ENCODE data around the gene SRD5A3. TPM values are rescaled to one million over a fixed set of nuclear protein-coding genes. Genes with fewer than 3 reads are reported as not detected.

The SRD5A3 gene
- total and polyA plus RNA-seq, 8 donors, result 12.1 to 31.3 (median 15.7) TPM

DNA sequence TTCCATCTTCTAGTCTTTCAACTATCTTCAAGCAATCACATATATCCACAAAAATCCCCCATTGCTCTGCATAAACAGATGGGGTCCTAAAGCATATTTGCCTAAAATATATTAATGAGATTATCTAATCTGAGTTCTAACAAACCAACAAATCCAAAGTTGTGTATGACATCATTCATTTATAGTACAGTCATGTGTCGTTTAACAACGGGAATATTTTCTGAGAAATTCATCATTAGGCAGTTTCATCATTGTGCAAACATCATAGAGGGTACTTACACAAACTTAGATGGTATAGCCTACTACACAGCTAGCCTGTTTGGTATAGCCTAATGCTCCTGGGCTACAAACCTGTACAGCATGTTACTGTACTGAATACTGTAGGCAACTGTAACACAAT, 38.0 kb upstream of the SRD5A3 start:
- Histone ChIP-seq H3K4me3 (no peak overlapping the region), H3K27me3 (no peaks in the 10 kb centered on the region), H3K36me3 (no peaks in the 10 kb centered on the region), H3K9me3 (no peaks in the 10 kb centered on the region), H3K4me1 (peaks cover 10 to 11% of the 10 kb centered on the region in 2 donors), H3K27ac (no peak overlapping the region)
- TF ChIP-seq CTCF (IDR thresholded peaks at IDR 0.05), result no peak
- ATAC-seq (no peak), DNase-seq (no peak)
- intact Hi-C loops (cut with DNase I), result no loop called here

GRCh38 chr4:55311792-55312488, 34.1 kb upstream of the SRD5A3 start:
- no peak for TF ChIP-seq CTCF (IDR thresholded peaks at IDR 0.05)
- peak in 1 of 4 donors; percentile 40 for DNase-seq
- Histone ChIP-seq H3K27ac (no peak overlapping the region), H3K4me3 (no peak overlapping the region), H3K36me3 (no peaks in the 10 kb centered on the region), H3K27me3 (no peaks in the 10 kb centered on the region), H3K4me1 (no peaks in the 10 kb centered on the region), H3K9me3 (no peaks in the 10 kb centered on the region)
- intact Hi-C loops (cut with DNase I), result no loop called here
- peak; percentile 64 for ATAC-seq

DNA sequence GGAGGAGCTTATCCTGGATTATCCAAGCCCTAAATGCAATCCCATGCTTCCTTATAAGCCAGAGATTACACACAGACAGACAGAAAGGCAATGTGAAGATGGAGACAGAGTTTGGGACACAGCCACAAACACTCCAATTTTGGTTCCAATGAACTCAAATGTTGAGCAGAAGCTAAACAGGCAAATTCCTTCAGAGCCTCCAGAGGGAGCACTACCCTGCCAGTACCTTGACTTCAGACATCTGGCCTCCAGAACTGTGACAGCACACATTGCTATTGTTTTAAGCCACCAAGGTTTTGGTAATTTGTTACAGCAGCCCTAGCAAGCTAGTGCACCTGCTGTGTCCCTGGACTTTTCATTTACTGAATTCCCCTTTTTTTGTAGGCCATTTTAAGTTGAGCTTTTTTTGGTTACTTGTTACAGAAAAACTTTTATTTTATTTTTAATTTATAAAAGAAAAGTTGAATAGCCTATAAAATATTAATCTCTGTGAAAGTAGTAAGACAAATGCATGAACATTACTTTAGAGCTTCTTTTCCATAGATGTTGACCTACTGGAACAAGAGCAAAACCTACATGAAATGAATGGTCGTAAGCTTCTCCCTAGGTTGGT, 33.4 kb upstream of the SRD5A3 start:
- peak in 1 of 4 donors; percentile 21 for DNase-seq
- H3K27ac ChIP-seq, result no peak overlapping the region
- no peaks in the 10 kb centered on the region for H3K27me3 ChIP-seq
- H3K4me3 ChIP-seq, result no peak overlapping the region
- peak; percentile 84 for ATAC-seq
- H3K9me3 ChIP-seq, result no peaks in the 10 kb centered on the region
- TF ChIP-seq CTCF (IDR thresholded peaks at IDR 0.05), result peak; percentile 48 to 55
- intact Hi-C loops (cut with DNase I), result no loop called here
- H3K36me3 ChIP-seq, result no peaks in the 10 kb centered on the region
- no peaks in the 10 kb centered on the region for H3K4me1 ChIP-seq

DNA sequence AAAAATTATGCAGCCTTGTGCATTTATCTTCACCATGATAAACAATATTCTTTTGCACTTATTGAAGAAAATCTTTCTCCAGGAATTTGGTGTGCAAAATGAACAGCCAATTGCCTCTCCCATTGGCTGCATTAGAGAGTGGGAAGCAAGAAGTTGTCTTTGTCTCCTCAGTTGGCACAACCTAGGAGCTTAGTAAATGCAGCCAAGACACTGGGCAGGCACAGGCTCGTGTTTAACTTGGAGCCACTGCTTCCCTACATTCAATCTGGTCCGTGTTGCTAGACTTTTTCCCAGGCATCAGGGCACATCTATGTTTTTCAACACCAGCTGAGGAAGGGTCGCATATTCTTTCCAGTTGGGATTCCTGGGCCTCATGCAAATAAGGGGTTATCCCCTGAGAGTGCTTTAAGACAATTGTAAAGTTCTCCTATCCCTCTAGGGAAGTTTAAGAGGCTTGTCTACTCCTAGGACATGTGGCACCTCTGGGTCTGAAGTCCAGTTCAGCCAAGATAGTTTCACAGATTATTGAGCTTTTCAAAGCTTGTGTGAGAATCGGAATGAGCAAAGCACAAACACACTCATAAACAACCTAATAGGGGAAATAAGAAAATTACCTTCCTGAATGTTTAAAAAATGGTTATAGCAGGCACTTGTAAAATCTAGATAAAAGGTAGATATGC, 31.8 kb upstream of the SRD5A3 start:
- Histone ChIP-seq H3K9me3 (no peaks in the 10 kb centered on the region), H3K36me3 (no peaks in the 10 kb centered on the region), H3K4me1 (no peaks in the 10 kb centered on the region), H3K27ac (no peak overlapping the region), H3K27me3 (no peaks in the 10 kb centered on the region), H3K4me3 (no peak overlapping the region)
- ATAC-seq (no peak), DNase-seq (no peak)
- no peak for TF ChIP-seq CTCF (IDR thresholded peaks at IDR 0.05)
- intact Hi-C loops (cut with DNase I), result no loop called here
